SK-N-SH treated with all-trans-retinoic acid at 6 μM for 48 hours (cell line): ENCODE measurements around the gene PLCB4.

Experiments used
- ATAC-seq: fragments of 200-7000 bp; cut with Tn5 transposase; 3 replicates; pipeline ENCODE4 v1.9.1; 2020; ENCODE audit warnings: mild to moderate bottlenecking, moderate library complexity
- ARNTL ChIP-seq: fragments of 450-650 bp; formaldehyde crosslinking; IDR thresholded peaks from 2 replicates; pipeline ENCODE4 v1.5.0; 2020; ENCODE audit warnings: low read depth, mild to moderate bottlenecking, moderate library complexity, borderline replicate concordance
- BACH2 ChIP-seq: fragments of 250-450 bp; sonication (Bioruptor Pico); IDR thresholded peaks from 2 replicates; pipeline ENCODE4 v1.9.0; 2021; ENCODE audit warnings: mild to moderate bottlenecking, borderline replicate concordance
- ESRRG ChIP-seq: fragments of 250-450 bp; sonication (Bioruptor Pico); IDR thresholded peaks from 2 replicates; pipeline ENCODE4 v1.6.1; 2021; ENCODE audit warnings: mild to moderate bottlenecking
- GLIS3 ChIP-seq: fragments of 250-450 bp; sonication (Bioruptor Pico); IDR thresholded peaks from 2 replicates; pipeline ENCODE4 v1.5.0; 2020; ENCODE audit warnings: mild to moderate bottlenecking, moderate library complexity
- ISL1 ChIP-seq: fragments of 250-450 bp; sonication (Bioruptor Pico); IDR thresholded peaks from 2 replicates; pipeline ENCODE4 v2.1.2; 2022; ENCODE audit warnings: mild to moderate bottlenecking, moderate library complexity
- OSR1 ChIP-seq: fragments of 250-450 bp; sonication (Bioruptor Pico); IDR thresholded peaks from 2 replicates; pipeline ENCODE4 v1.8.0; 2022; ENCODE audit warnings: moderate library complexity, mild to moderate bottlenecking, inconsistent platforms
- PPARA ChIP-seq: fragments of 250-450 bp; sonication (Bioruptor Pico); IDR thresholded peaks from 2 replicates; pipeline ENCODE4 v1.5.0; 2020; ENCODE audit warnings: mild to moderate bottlenecking, borderline replicate concordance
- RARB ChIP-seq: fragments of 250-450 bp; sonication (Bioruptor Pico); IDR thresholded peaks from 2 replicates; pipeline ENCODE4 v1.8.0; 2021; ENCODE audit warnings: mild to moderate bottlenecking, moderate library complexity
- SNAI2 ChIP-seq: fragments of 250-450 bp; sonication (Bioruptor Pico); IDR thresholded peaks from 2 replicates; pipeline ENCODE4 v1.5.0; 2020; ENCODE audit warnings: mild to moderate bottlenecking, moderate library complexity
- TCF4 ChIP-seq: fragments of 250-450 bp; sonication (Bioruptor Pico); IDR thresholded peaks from 2 replicates; pipeline ENCODE4 v1.8.0; 2021; ENCODE audit warnings: mild to moderate bottlenecking, moderate library complexity, borderline replicate concordance
- TOX ChIP-seq: fragments of 250-450 bp; sonication (Bioruptor Pico); IDR thresholded peaks from 2 replicates; pipeline ENCODE4 v1.8.0; 2021; ENCODE audit warnings: mild to moderate bottlenecking, moderate library complexity, borderline replicate concordance
- ZC3H10 ChIP-seq: fragments of 250-450 bp; sonication (Bioruptor Pico); IDR thresholded peaks from 2 replicates; pipeline ENCODE4 v1.5.1; 2021; ENCODE audit warnings: mild to moderate bottlenecking, moderate library complexity
- ZFP30 ChIP-seq: fragments of 450-650 bp; formaldehyde crosslinking; IDR thresholded peaks from 2 replicates; pipeline ENCODE4 v1.5.0; 2022; ENCODE audit warnings: mild to moderate bottlenecking, moderate library complexity
- ZNF565 ChIP-seq: fragments of 450-650 bp; formaldehyde crosslinking; conservative IDR thresholded peaks from 2 replicates; pipeline ENCODE4 v1.5.0; 2020; ENCODE audit warnings: low read depth, mild to moderate bottlenecking, moderate library complexity
- ZNF70 ChIP-seq: fragments of 450-650 bp; formaldehyde crosslinking; IDR thresholded peaks from 2 replicates; pipeline ENCODE4 v1.5.0; 2020; ENCODE audit warnings: mild to moderate bottlenecking, moderate library complexity
- ZNF8 ChIP-seq: fragments of 450-650 bp; formaldehyde crosslinking; IDR thresholded peaks from 2 replicates; pipeline ENCODE4 v1.5.0; 2020; ENCODE audit warnings: mild to moderate bottlenecking, moderate library complexity
- TF ChIP-seq, protein P1 (sequence below): fragments of 250-450 bp; sonication (Bioruptor Pico); IDR thresholded peaks from 2 replicates; pipeline ENCODE4 v1.5.0; 2020; ENCODE audit warnings: mild to moderate bottlenecking, moderate library complexity
- TF ChIP-seq, protein P2 (sequence below): fragments of 250-450 bp; sonication (Bioruptor Pico); IDR thresholded peaks from 2 replicates; pipeline ENCODE4 v1.5.1; 2021; ENCODE audit warnings: mild to moderate bottlenecking, moderate library complexity
- TF ChIP-seq, protein P3 (sequence below): fragments of 250-450 bp; sonication (Bioruptor Pico); IDR thresholded peaks from 2 replicates; pipeline ENCODE4 v1.5.1; 2020; ENCODE audit warnings: low read depth, mild to moderate bottlenecking, moderate library complexity
- TF ChIP-seq, protein P4 (sequence below): fragments of 250-450 bp; sonication (Bioruptor Pico); IDR thresholded peaks from 2 replicates; pipeline ENCODE4 v1.8.0; 2020; ENCODE audit warnings: mild to moderate bottlenecking, moderate library complexity, borderline replicate concordance
- TF ChIP-seq, protein P5 (sequence below): fragments of 250-450 bp; sonication (Bioruptor Pico); IDR thresholded peaks from 2 replicates; pipeline ENCODE4 v1.8.0; 2021; ENCODE audit warnings: low read depth, mild to moderate bottlenecking, moderate library complexity, borderline replicate concordance

The PLCB4 gene

DNA sequence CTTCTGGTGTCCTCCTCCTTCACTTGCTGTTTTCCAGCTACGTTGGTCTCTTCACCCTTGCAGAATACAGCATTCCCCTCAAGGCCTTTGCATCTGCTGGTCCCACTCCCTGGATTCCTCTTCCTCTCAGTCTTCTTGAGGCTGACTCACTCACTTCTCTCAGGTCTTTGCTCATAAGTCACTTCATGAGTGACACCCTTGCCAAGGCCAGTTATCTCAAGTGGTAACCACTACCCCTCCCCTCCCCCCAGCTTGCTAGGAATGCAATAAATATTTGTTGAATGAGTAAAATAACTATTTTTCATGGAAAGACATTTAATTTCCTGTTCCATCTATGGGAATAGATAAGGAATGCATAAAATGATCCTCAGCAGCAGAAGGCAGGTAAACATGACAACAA lies 131.7 kb downstream of the PLCB4 start:
- peak; percentile 38 for TF ChIP-seq ISL1 (CRISPR knock-in tag)
- TF ChIP-seq, protein P1, sequence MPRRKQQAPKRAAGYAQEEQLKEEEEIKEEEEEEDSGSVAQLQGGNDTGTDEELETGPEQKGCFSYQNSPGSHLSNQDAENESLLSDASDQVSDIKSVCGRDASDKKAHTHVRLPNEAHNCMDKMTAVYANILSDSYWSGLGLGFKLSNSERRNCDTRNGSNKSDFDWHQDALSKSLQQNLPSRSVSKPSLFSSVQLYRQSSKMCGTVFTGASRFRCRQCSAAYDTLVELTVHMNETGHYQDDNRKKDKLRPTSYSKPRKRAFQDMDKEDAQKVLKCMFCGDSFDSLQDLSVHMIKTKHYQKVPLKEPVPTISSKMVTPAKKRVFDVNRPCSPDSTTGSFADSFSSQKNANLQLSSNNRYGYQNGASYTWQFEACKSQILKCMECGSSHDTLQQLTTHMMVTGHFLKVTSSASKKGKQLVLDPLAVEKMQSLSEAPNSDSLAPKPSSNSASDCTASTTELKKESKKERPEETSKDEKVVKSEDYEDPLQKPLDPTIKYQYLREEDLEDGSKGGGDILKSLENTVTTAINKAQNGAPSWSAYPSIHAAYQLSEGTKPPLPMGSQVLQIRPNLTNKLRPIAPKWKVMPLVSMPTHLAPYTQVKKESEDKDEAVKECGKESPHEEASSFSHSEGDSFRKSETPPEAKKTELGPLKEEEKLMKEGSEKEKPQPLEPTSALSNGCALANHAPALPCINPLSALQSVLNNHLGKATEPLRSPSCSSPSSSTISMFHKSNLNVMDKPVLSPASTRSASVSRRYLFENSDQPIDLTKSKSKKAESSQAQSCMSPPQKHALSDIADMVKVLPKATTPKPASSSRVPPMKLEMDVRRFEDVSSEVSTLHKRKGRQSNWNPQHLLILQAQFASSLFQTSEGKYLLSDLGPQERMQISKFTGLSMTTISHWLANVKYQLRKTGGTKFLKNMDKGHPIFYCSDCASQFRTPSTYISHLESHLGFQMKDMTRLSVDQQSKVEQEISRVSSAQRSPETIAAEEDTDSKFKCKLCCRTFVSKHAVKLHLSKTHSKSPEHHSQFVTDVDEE (CRISPR knock-in tag): no peak
- TF ChIP-seq, all 23 proteins: peak for 1
- peak; percentile 90 for ATAC-seq

DNA sequence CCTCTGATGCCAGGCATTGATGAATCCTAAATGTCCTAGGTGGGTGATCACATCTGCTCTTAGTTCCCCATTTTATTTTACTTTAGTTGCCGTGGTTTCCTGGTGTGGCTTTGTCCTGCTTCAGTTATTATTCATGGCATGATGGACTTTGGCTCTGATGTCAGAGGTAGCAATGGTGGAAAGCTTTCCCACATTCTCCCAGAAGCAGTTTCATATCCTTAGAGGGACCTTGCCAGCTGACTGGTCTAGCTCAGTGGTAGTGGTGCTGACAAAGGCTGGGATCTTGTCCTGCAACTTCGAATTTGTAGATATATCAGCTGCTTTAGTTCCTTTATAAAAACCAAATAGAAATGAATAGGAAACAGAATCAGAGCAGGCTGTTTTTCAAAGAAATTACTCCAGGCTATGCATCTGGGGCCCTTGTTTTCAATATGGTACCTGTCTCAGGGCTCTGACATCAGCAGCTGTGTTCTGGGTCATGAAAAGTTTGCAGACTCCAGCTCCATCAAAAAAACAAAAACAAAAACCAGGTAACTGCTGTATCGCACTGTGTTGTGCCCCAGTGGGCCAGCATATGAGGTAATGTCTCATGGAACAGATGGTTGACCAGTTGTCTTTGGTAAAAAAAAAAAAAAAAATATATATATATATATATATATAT lies 133.7 kb downstream of the PLCB4 start:
- ATAC-seq: no peak
- no peak for TF ChIP-seq TOX (CRISPR knock-in tag)
- TF ChIP-seq ESRRG (CRISPR knock-in tag): no peak
- TF ChIP-seq ZNF70 (CRISPR knock-in tag): no peak
- TF ChIP-seq ZC3H10 (CRISPR knock-in tag): no peak
- no peak for TF ChIP-seq OSR1 (CRISPR knock-in tag)
- TF ChIP-seq PPARA (CRISPR knock-in tag): no peak
- TF ChIP-seq ZNF565 (CRISPR knock-in tag): no peak
- TF ChIP-seq, protein P2, sequence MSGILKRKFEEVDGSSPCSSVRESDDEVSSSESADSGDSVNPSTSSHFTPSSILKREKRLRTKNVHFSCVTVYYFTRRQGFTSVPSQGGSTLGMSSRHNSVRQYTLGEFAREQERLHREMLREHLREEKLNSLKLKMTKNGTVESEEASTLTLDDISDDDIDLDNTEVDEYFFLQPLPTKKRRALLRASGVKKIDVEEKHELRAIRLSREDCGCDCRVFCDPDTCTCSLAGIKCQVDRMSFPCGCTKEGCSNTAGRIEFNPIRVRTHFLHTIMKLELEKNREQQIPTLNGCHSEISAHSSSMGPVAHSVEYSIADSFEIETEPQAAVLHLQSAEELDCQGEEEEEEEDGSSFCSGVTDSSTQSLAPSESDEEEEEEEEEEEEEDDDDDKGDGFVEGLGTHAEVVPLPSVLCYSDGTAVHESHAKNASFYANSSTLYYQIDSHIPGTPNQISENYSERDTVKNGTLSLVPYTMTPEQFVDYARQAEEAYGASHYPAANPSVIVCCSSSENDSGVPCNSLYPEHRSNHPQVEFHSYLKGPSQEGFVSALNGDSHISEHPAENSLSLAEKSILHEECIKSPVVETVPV (CRISPR knock-in tag): no peak
- no peak for TF ChIP-seq TCF4
- TF ChIP-seq ZNF8 (CRISPR knock-in tag): no peak
- no peak for TF ChIP-seq GLIS3
- no peak for TF ChIP-seq ARNTL (CRISPR knock-in tag)
- TF ChIP-seq, protein P3, sequence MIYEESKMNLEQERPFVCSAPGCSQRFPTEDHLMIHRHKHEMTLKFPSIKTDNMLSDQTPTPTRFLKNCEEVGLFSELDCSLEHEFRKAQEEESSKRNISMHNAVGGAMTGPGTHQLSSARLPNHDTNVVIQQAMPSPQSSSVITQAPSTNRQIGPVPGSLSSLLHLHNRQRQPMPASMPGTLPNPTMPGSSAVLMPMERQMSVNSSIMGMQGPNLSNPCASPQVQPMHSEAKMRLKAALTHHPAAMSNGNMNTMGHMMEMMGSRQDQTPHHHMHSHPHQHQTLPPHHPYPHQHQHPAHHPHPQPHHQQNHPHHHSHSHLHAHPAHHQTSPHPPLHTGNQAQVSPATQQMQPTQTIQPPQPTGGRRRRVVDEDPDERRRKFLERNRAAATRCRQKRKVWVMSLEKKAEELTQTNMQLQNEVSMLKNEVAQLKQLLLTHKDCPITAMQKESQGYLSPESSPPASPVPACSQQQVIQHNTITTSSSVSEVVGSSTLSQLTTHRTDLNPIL (CRISPR knock-in tag): no peak
- TF ChIP-seq, protein P4, sequence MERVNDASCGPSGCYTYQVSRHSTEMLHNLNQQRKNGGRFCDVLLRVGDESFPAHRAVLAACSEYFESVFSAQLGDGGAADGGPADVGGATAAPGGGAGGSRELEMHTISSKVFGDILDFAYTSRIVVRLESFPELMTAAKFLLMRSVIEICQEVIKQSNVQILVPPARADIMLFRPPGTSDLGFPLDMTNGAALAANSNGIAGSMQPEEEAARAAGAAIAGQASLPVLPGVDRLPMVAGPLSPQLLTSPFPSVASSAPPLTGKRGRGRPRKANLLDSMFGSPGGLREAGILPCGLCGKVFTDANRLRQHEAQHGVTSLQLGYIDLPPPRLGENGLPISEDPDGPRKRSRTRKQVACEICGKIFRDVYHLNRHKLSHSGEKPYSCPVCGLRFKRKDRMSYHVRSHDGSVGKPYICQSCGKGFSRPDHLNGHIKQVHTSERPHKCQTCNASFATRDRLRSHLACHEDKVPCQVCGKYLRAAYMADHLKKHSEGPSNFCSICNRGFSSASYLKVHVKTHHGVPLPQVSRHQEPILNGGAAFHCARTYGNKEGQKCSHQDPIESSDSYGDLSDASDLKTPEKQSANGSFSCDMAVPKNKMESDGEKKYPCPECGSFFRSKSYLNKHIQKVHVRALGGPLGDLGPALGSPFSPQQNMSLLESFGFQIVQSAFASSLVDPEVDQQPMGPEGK: no peak
- TF ChIP-seq BACH2 (CRISPR knock-in tag): no peak
- TF ChIP-seq, protein P5, sequence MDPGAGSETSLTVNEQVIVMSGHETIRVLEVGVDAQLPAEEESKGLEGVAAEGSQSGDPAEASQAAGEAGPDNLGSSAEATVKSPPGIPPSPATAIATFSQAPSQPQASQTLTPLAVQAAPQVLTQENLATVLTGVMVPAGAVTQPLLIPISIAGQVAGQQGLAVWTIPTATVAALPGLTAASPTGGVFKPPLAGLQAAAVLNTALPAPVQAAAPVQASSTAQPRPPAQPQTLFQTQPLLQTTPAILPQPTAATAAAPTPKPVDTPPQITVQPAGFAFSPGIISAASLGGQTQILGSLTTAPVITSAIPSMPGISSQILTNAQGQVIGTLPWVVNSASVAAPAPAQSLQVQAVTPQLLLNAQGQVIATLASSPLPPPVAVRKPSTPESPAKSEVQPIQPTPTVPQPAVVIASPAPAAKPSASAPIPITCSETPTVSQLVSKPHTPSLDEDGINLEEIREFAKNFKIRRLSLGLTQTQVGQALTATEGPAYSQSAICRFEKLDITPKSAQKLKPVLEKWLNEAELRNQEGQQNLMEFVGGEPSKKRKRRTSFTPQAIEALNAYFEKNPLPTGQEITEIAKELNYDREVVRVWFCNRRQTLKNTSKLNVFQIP: no peak
- TF ChIP-seq ZFP30 (CRISPR knock-in tag): no peak
- no peak for TF ChIP-seq SNAI2 (CRISPR knock-in tag)
- no peak for TF ChIP-seq RARB
- TF ChIP-seq, protein P1 (CRISPR knock-in tag): no peak
